Activated CD4-positive, alpha-beta T cell treated with anti-CD3 and anti-CD28 coated beads for 36 hours (primary cell): ENCODE results near the gene CD36. TPM values are rescaled to one million over a fixed set of nuclear protein-coding genes. Genes with fewer than 3 reads are reported as not detected.
"Not testable (repeated sequence)": the region's sequence is repeated elsewhere in the genome, so short reads cannot be mapped to it uniquely, and the experiment has no call there.

ENCODE experiments used
- ATAC-seq: fragments of 200-7000 bp; cut with Tn5 transposase; one replicate; pipeline ENCODE4 v1.10.0; 2021; ENCODE audit warnings: mild to moderate bottlenecking, moderate library complexity
- CTCF ChIA-PET: fragments of 350-600 bp; sonication (Branson Sonifier 250); formaldehyde crosslinking; loops from one replicate; lab custom pipeline; 2021; ENCODE audit warnings: antibody characterized with exemption; lab: Charles Lee
- POLR2A ChIA-PET: fragments of 350-600 bp; sonication (Branson Sonifier 250); formaldehyde crosslinking; loops from one replicate; lab custom pipeline; 2021; ENCODE audit warnings: antibody characterized with exemption, inconsistent platforms; lab: Charles Lee
- DNase-seq: peaks from one replicate; pipeline ENCODE4 v3.0.0-alpha.2; 2020
- H3K27ac Mint-ChIP-seq: one replicate; pipeline ENCODE4 v1.8.0; 2021; ENCODE audit warnings: mixed read lengths
- H3K27me3 Mint-ChIP-seq: one replicate; pipeline ENCODE4 v1.8.0; 2021; ENCODE audit warnings: mixed read lengths
- H3K36me3 Mint-ChIP-seq: one replicate; pipeline ENCODE4 v1.8.0; 2021; ENCODE audit warnings: low read depth, mixed read lengths
- H3K4me1 Mint-ChIP-seq: one replicate; pipeline ENCODE4 v1.8.0; 2021; ENCODE audit warnings: mixed read lengths
- H3K4me3 Mint-ChIP-seq: one replicate; pipeline ENCODE4 v1.8.0; 2021; ENCODE audit warnings: mild to moderate bottlenecking, moderate library complexity, mixed read lengths
- H3K9me3 Mint-ChIP-seq: one replicate; pipeline ENCODE4 v1.8.0; 2021; ENCODE audit warnings: low read depth, mixed read lengths
- intact Hi-C, 2 experiments: fragments of 100-400 bp; cut with DNase I in 1 of 2; cut with micrococcal nuclease in 1 of 2; formaldehyde crosslinking; loops; one replicate each; pipeline versions ENCODE4 v1.14.2 to v1.15.1; 2022 to 2024; cut with DNase I, micrococcal nuclease
- total RNA-seq, 2 experiments: library from RNA; stranded (reverse); gene quantifications; one replicate each; pipeline ENCODE4 v1.2.3, GENCODE V29; 2021

CD36 gene
- total RNA-seq, 2 experiments from 2014 or later, result not detected

GRCh38 chr7:80654887-80655340 is 16.5 kb downstream of the CD36 start:
- Mint-ChIP-seq H3K4me3 (no peak overlapping the region), H3K4me1 (no peaks in the 10 kb centered on the region), H3K27ac (no peak overlapping the region), H3K36me3 (no peaks in the 10 kb centered on the region), H3K9me3 (no peaks in the 10 kb centered on the region), H3K27me3 (no peaks in the 10 kb centered on the region)
- no peak for DNase-seq
- no peak for ATAC-seq
- ChIA-PET POLR2A (no interaction called here), CTCF (no interaction called here)
- intact Hi-C loops, result loop anchor here in 1 of 2 experiments (10.0 kb wide), 1 partner anchor 600 kb away; no protein-coding TSS in a partner anchor

- H3K36me3 Mint-ChIP-seq, result no peaks in the 10 kb centered on the region
- no peaks in the 10 kb centered on the region for H3K9me3 Mint-ChIP-seq
- H3K4me1 Mint-ChIP-seq, result no peaks in the 10 kb centered on the region
- no peak overlapping the region for H3K4me3 Mint-ChIP-seq
- no peak for DNase-seq
- ChIA-PET CTCF (no interaction called here), POLR2A (no interaction called here)
- intact Hi-C loops, result loop anchor here in 1 of 2 experiments (10.0 kb wide), 1 partner anchor 601 kb away; no protein-coding TSS in a partner anchor
- H3K27me3 Mint-ChIP-seq, result no peaks in the 10 kb centered on the region
- no peak for ATAC-seq
- H3K27ac Mint-ChIP-seq, result no peak overlapping the region
Observed at GRCh38 chr7:80656029-80656428, 17.6 kb downstream of the CD36 start.

- ChIA-PET CTCF (interaction anchor here (0.6 to 1.3 kb wide), 9 partner anchors 11 to 1710 kb away, joined by 3 to 6 read pairs (median 3); no protein-coding TSS in a partner anchor), POLR2A (no interaction called here)
- DNase-seq (no peak), ATAC-seq (no peak)
- H3K4me3 Mint-ChIP-seq, result no peak overlapping the region
- intact Hi-C loops, result loop anchor here (1.0 to 10.0 kb wide), 4 partner anchors 231 to 605 kb away; no protein-coding TSS in a partner anchor
- no peaks in the 10 kb centered on the region for H3K27me3 Mint-ChIP-seq
- H3K4me1 Mint-ChIP-seq, result no peaks in the 10 kb centered on the region
- no peaks in the 10 kb centered on the region for H3K9me3 Mint-ChIP-seq
- H3K27ac Mint-ChIP-seq, result no peak overlapping the region
- no peaks in the 10 kb centered on the region for H3K36me3 Mint-ChIP-seq
Observed at GRCh38 chr7:80659120-80660055, 20.9 kb downstream of the CD36 start.

DNA sequence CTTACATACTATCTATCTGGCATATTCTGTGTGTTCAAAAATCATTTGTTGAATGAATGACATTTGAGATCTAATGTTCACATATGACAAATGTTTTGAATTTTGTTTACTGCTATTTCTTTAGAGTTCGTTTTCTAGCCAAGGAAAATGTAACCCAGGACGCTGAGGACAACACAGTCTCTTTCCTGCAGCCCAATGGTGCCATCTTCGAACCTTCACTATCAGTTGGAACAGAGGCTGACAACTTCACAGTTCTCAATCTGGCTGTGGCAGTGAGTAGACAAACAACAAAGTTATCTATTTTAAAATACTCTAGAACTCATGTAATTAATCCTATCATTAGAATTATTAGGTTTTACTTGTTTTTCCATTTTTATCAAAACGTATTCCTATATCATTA is 22.5 kb downstream of the CD36 start:
- Mint-ChIP-seq H3K4me3 (no peak overlapping the region), H3K4me1 (no peaks in the 10 kb centered on the region), H3K27me3 (no peaks in the 10 kb centered on the region), H3K9me3 (no peaks in the 10 kb centered on the region), H3K36me3 (no peaks in the 10 kb centered on the region), H3K27ac (no peak overlapping the region)
- ATAC-seq (no peak), DNase-seq (no peak)
- POLR2A ChIA-PET, result no interaction called here
- intact Hi-C loops, result loop anchor here in 1 of 2 experiments (1.0 kb wide), 1 partner anchor 601 kb away; no protein-coding TSS in a partner anchor
- CTCF ChIA-PET, result no interaction called here

DNA sequence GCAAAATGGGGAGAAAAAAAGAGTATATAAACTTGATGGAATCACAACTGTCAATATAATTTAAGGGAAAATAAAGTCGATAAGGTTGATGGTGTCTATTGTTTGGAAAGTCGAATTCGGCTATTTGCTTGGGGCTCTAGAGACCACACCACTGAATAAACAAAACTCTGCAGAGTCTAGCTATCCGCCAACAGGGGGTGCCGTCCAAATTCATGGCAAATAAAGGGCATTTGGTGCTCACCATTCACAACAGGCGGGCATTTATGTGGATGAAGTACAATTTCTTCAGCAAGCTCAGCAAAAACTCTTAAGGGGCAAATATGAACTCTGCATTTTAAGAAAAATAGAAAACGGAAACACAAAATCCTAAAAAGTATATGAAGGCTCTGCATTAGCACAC is 23.3 kb downstream of the CD36 start:
- H3K27me3 Mint-ChIP-seq, result no peaks in the 10 kb centered on the region

GRCh38 chr7:80662252-80662651 is 23.8 kb downstream of the CD36 start:
- DNase-seq (no peak), ATAC-seq (no peak)
- Mint-ChIP-seq H3K9me3 (no peaks in the 10 kb centered on the region), H3K4me1 (no peaks in the 10 kb centered on the region), H3K27me3 (no peaks in the 10 kb centered on the region), H3K27ac (no peak overlapping the region), H3K36me3 (no peaks in the 10 kb centered on the region), H3K4me3 (no peak overlapping the region)
- intact Hi-C loops, result no loop called here
- ChIA-PET POLR2A (no interaction called here), CTCF (interaction anchor here (1.0 to 2.1 kb wide), 4 partner anchors 10 to 808 kb away, joined by 3 to 10 read pairs (median 4); no protein-coding TSS in a partner anchor)

More for the DNA sequence above, 23.3 kb downstream of the CD36 start:
- ChIA-PET POLR2A (no interaction called here), CTCF (interaction anchor here (1.0 kb wide), 1 partner anchor 11 kb away, joined by 3 read pairs; no protein-coding TSS in a partner anchor)
- intact Hi-C loops, result no loop called here
- no peaks in the 10 kb centered on the region for H3K36me3 Mint-ChIP-seq
- no peak overlapping the region for H3K4me3 Mint-ChIP-seq
- H3K9me3 Mint-ChIP-seq, result no peaks in the 10 kb centered on the region
- DNase-seq (no peak), ATAC-seq (no peak)
- H3K4me1 Mint-ChIP-seq, result no peaks in the 10 kb centered on the region
- no peak overlapping the region for H3K27ac Mint-ChIP-seq

- Mint-ChIP-seq H3K4me3 (no peak overlapping the region), H3K4me1 (no peaks in the 10 kb centered on the region), H3K27ac (no peak overlapping the region), H3K27me3 (no peaks in the 10 kb centered on the region), H3K9me3 (no peaks in the 10 kb centered on the region), H3K36me3 (no peaks in the 10 kb centered on the region)
- intact Hi-C loops, result no loop called here
- no peak for ATAC-seq
- DNase-seq, result no peak
- ChIA-PET POLR2A (no interaction called here), CTCF (interaction anchor here (0.6 kb wide), 1 partner anchor 212 kb away, joined by 3 read pairs; no protein-coding TSS in a partner anchor)
Observed at GRCh38 chr7:80665526-80665925, 27.1 kb downstream of the CD36 start.

DNA sequence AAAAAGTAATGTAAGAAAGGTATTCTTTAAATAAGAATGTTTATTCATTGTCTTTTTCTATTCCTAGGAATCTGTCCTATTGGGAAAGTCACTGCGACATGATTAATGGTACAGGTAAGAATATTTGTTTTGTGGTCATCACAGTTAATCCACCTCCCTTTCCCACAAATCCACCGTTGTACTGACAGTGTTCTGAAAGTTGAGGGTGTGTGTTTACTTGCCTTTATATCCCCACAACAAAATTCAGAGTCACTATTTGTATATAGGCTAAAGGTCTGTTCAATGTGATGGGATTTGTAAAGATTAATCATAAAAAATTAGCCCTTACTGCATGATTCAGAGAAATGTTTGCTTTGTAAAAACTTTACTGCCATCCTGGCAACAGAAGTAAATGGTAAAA is 27.9 kb downstream of the CD36 start:
- intact Hi-C loops, result no loop called here
- CTCF ChIA-PET, result no interaction called here
- Mint-ChIP-seq H3K4me1 (no peaks in the 10 kb centered on the region), H3K27me3 (no peaks in the 10 kb centered on the region), H3K36me3 (no peaks in the 10 kb centered on the region), H3K4me3 (no peak overlapping the region), H3K27ac (no peak overlapping the region), H3K9me3 (no peaks in the 10 kb centered on the region)
- POLR2A ChIA-PET, result no interaction called here
- no peak for DNase-seq
- ATAC-seq, result no peak

DNA sequence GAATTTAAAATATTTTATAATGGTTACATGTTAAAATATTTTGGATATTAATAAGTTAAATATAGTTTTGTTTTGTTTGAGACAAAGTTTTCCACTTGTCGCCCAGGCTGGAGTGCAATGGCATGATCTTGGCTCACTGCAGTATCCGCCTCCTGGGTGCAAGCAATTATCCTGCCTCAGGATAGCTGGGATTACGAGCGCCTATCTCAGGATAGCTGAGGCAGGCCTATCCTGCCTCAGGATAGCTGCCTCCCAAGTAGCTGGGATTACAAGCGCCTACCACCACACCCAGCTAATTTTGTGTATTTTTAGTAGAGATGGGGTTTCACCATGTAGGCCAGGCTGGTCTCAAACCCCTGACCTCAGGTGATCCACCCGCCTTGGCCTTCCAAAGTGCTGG is 30.9 kb downstream of the CD36 start:
- H3K36me3 Mint-ChIP-seq, H3K9me3 Mint-ChIP-seq, intact Hi-C loops, H3K4me3 Mint-ChIP-seq, POLR2A ChIA-PET, H3K27me3 Mint-ChIP-seq, ATAC-seq, H3K27ac Mint-ChIP-seq, DNase-seq, H3K4me1 Mint-ChIP-seq, CTCF ChIA-PET: not testable (repeated sequence)

DNA sequence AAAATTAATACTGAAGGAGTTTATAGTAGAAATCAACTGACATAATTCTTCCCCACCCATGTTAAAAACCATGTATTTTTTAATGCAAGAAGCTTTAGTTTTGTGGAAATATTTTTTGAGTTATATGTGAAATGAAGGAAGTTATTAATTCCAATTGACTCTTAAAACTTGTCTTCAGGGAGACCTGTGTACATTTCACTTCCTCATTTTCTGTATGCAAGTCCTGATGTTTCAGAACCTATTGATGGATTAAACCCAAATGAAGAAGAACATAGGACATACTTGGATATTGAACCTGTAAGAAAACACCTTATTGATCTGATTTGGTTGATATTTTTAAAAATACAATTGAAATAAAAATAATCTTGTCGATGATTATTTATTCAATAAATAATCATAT is 33.3 kb downstream of the CD36 start:
- no peaks in the 10 kb centered on the region for H3K36me3 Mint-ChIP-seq
- no peak for ATAC-seq
- no peaks in the 10 kb centered on the region for H3K9me3 Mint-ChIP-seq
- no peak overlapping the region for H3K4me3 Mint-ChIP-seq
- DNase-seq, result no peak
- H3K27me3 Mint-ChIP-seq, result no peaks in the 10 kb centered on the region
- intact Hi-C loops, result no loop called here
- ChIA-PET POLR2A (no interaction called here), CTCF (no interaction called here)
- no peaks in the 10 kb centered on the region for H3K4me1 Mint-ChIP-seq
- no peak overlapping the region for H3K27ac Mint-ChIP-seq

DNA sequence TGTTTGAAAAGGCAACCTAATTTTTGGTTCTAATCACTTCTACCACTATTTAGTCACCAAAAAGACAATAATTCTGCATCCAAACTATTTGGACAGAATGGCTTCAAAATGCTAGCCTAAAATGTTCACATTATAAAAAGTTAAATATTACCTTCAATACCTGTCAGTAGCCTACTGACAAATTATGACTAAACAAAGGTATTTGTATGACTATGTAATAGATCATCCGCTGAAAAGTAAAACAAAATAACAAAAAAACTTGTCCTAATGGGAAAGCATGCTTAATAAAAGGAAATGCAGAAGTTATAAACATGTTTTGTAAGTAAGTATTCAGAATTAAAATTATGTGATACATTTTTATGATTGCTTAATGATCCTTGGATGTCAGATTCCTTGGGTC is 36.6 kb downstream of the CD36 start:
- H3K4me1 Mint-ChIP-seq, result no peaks in the 10 kb centered on the region
- no peaks in the 10 kb centered on the region for H3K36me3 Mint-ChIP-seq
- CTCF ChIA-PET, result interaction anchor here (0.5 to 0.9 kb wide), 2 partner anchors 12 to 81 kb away, joined by 3 to 4 read pairs; no protein-coding TSS in a partner anchor
- no peak overlapping the region for H3K4me3 Mint-ChIP-seq
- H3K9me3 Mint-ChIP-seq, result no peaks in the 10 kb centered on the region
- H3K27ac Mint-ChIP-seq, result no peak overlapping the region
- intact Hi-C loops, result no loop called here
- POLR2A ChIA-PET, result no interaction called here
- ATAC-seq (no peak), DNase-seq (no peak)
- H3K27me3 Mint-ChIP-seq, result no peaks in the 10 kb centered on the region

GRCh38 chr7:80676404-80676803 is 38.0 kb downstream of the CD36 start:
- no peaks in the 10 kb centered on the region for H3K36me3 Mint-ChIP-seq
- H3K4me1 Mint-ChIP-seq, result no peaks in the 10 kb centered on the region
- ChIA-PET POLR2A (no interaction called here), CTCF (no interaction called here)
- H3K4me3 Mint-ChIP-seq, result no peak overlapping the region
- ATAC-seq (no peak), DNase-seq (no peak)
- no peak overlapping the region for H3K27ac Mint-ChIP-seq
- no peaks in the 10 kb centered on the region for H3K27me3 Mint-ChIP-seq
- no peaks in the 10 kb centered on the region for H3K9me3 Mint-ChIP-seq
- intact Hi-C loops, result no loop called here
